Upper lobe of left lung (tissue), 4 donors: ENCODE measurements around the gene LAMC1.

ENCODE experiments used
- CTCF ChIP-seq, 6 experiments: fragments of 450-650 bp in 4 of 6; fragments of 200-600 bp in 2 of 6; sonication (generic) in 2 of 6; IDR thresholded peaks; one replicate each; pipeline ENCODE4 v1.5.1; 2016 to 2019; ENCODE audit warnings: antibody characterized with exemption in 6 of 6
- EP300 ChIP-seq, 4 donors: sonication (generic); formaldehyde crosslinking; IDR thresholded peaks; one replicate each; pipeline ENCODE4 v1.5.1; 2017; ENCODE audit warnings: antibody characterized with exemption in 4 of 4, control low read depth in 2 of 4
- POLR2A ChIP-seq, 4 donors: fragments of 450-650 bp; IDR thresholded peaks; one replicate each; pipeline ENCODE4 v1.5.1; 2016 to 2017; ENCODE audit warnings: antibody characterized with exemption in 4 of 4, mild to moderate bottlenecking in 2 of 4

- TF ChIP-seq POLR2A (IDR thresholded peaks at IDR 0.05) = no peak
- no peak for TF ChIP-seq CTCF (IDR thresholded peaks at IDR 0.05)
- no peak for TF ChIP-seq EP300 (IDR thresholded peaks at IDR 0.05)
Measured at GRCh38 chr1:183094351-183094750, 71.1 kb downstream of the LAMC1 start.
